ENCODE measurements around the gene ROR2. TPM values are rescaled to one million over a fixed set of nuclear protein-coding genes. Genes with fewer than 3 reads are reported as not detected.
"Not testable (repeated sequence)": the region's sequence is repeated elsewhere in the genome, so short reads cannot be mapped to it uniquely, and the experiment has no call there.

The ROR2 gene
- total RNA-seq, 1 donor from 2014 or later = 0.87 TPM

DNA sequence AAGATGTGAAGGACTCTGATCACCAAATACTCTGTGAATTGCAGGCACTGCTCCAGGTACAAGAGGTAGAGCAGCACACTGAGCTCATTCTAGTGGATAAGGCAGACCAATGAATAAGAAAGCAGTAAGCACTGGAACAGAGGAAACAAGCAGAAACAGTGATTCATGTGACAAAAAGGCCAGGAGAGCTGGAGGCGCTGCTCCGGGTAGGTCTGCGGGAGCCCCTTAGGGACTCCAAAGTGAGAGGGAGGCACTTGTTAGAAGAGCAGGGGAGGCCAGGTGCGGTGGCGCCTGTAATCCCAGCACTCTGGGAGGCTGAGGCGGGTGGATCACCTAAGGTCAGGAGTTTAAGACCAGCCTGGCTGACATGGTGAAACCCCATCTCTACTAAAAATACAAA lies 294.8 kb downstream of the ROR2 start:
- ATAC-seq (no peak), DNase-seq (no peak)
- intact Hi-C loops (cut with micrococcal nuclease) = no loop called here

DNA sequence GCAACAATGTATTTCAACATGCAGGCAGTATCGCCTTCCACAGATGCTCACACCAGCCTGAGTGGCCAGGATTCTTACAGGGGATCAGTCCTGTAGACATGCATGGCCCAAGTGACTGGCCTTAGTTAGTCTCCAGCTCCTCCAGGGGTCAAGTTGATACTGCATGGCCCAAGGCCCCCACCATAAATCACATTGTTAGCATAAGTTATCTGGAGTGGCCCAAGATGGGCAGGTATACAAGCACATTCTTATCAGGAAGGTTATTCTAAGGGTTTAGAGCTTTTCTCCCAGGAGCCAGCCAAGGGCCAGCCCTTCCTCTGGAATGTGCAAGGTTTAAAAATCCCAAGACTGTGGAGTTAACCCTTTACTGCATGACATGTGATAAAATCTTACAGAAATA lies 295.5 kb downstream of the ROR2 start:
- intact Hi-C loops (cut with micrococcal nuclease) = no loop called here
- DNase-seq (no peak), ATAC-seq (no peak)

DNA sequence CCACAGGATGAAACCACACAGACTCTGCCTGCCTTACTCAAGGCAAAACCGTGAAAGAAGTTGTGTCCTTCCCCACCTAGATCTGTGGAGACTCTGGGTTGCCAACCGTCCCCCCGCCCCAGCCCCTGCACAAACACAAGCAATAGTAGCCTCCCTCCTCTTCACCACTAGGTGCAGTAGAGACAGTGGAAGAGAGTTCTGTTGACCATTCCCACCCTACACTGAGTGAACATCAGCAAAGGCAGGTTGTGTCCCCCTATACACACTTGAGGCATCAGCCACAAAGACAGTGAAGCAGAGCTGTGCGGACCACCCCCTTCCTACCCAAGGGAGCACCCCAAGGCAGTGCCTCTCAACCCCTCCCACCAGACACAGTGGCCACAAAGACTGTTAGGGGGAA lies 302.7 kb downstream of the ROR2 start:
- intact Hi-C loops (cut with micrococcal nuclease) = no loop called here
- no peak for ATAC-seq
- DNase-seq = no peak

DNA sequence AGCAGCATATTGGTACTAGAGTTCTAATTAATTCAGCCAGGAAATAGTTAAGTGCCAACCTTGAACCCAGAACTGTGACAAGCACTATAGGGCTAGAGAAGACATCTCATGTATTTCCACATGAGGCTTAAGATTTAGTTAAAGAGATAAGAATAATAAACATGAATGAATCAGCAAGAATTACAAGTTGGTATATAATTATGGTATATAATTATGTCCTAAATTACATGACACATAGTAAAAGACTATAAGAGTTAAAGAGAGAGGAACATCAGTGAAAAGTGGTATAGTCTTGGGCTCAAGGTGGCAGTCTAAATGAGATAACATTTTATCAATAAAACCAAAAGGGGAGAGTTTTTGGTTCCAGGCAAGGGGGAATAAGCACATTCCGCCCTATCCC lies 303.3 kb downstream of the ROR2 start:
- ATAC-seq = no peak
- no peak for DNase-seq
- intact Hi-C loops (cut with micrococcal nuclease) = no loop called here

DNA sequence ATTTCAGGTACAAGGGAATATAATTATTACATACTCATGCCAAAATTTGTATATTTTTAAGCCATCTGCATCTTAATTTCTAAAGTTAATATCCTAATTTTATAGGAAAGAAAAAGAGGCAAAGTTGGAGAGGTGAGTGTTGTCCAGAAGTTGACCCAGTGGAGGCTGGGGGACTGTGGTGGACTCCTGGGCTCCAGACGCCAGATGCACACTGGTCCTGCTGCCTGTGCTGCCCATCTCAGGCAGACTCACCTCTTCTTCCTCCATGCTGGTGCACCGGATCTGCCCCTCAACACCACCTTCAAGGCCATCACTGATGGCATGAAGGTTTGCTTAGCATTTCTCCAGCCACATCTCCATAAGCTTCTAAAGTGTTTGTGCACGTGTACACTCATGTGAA lies 305.6 kb downstream of the ROR2 start:
- no peak for DNase-seq
- no peak for ATAC-seq
- intact Hi-C loops (cut with micrococcal nuclease) = no loop called here

DNA sequence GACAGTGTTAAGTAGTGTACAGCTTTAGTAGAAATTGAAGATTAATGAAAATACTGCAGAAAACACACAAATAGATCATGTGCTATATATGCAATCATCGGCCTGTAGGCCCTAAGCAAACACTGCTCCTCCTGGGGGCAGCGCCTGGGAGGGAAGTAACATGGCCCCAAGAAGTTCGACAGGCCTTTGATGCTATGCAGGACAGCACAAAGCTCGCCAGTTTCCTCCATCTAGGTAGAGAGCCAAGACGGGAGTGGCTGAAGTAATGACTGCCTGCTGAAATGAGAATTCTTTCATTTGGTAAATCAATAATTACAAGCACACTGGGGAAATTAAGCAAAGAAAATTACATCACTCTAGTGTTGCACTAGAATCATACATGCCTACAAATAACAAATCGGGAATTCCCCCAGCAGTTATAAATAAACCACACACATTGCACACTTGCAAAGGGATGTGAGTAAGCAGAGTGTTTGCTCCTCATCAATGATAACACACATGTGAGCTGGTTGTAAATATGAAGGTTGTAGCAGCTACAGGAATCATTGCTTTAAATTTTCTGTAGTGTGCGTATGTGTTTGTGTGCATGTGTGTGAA lies 306.4 kb downstream of the ROR2 start:
- ATAC-seq (no peak), DNase-seq (no peak)
- intact Hi-C loops (cut with micrococcal nuclease) = no loop called here

DNA sequence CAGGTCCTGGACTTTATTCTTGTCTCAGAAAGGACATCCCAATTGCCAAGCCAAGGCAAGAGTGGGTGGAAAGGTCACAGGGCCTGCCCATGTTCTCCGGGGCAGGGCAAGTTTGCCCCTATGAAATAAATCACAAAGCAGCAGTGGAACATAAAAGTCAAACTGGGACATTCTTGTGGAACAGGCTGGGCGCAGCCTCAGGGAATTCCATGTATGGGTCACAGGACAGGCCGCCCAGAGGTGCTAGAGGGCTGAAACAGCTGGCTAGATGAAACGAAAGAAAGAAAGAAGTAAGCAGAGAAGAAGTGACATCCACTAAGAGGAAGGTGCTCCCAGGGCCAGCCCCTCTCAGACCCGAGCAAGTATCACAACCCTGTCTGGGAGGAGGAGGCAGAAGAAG lies 307.3 kb downstream of the ROR2 start:
- intact Hi-C loops (cut with micrococcal nuclease) = no loop called here
- ATAC-seq (no peak), DNase-seq (no peak)

DNA sequence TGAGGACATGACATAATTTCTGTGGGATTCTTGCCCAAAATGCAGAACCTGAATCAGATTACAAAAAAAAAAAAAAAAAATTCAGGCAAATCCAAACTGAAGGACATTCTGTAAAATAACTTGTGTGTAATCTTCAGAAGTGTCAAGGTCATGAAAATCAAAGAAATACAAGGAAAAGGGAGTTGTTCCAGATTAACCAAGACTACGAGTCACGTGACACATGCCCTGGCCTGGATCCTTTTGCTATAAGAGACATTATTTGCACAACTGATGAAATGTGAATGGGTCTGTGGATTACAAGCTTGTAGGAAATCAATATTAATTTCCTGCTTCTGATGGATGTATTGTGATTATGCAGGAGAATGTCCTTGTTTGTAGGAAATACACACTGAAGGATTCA lies 309.6 kb downstream of the ROR2 start:
- intact Hi-C loops (cut with micrococcal nuclease) = no loop called here
- ATAC-seq = no peak

DNA sequence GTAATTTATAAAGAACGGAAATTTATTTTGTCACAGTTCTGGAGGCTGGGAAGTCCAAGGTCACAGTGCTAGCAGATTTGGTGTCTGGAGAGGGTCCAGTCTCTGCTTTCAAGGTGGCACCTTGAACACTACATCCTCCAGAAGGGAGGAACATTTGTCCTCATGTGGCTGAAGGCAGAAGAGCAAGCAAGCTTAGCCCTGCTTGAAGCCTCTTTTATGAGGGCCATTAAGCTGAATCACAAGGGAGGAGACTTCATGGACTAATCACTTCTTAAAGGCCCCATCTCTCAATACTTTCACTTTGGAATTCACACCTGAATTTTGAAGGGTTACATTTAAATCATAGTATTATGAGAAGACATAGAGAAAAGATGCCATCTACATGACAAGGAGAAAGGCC lies 311.0 kb downstream of the ROR2 start:
- intact Hi-C loops (cut with micrococcal nuclease) = no loop called here
- no peak for DNase-seq
- ATAC-seq = no peak

More for the DNA sequence above, 309.6 kb downstream of the ROR2 start:
- DNase-seq = no peak

DNA sequence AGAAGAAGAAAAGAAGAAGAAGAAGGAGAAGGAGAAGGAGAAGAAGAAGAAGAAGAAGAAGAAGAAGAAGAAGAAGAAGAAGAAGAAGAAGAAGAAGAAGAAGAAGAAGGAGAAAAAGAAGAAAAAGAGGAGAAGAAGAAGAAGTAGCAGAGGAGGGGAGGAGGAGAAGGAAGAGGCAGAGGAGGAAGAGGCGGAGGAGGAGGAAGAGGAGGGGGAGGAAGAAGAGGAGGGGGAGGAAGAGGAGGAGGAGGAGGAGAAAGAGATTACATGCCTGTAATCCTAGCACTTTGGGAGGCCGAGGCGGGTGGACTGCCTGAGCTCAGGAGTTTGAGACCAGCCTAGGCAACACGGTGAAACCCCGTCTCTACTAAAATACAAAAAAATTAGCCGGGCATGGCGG lies 315.2 kb downstream of the ROR2 start:
- DNase-seq; ATAC-seq; intact Hi-C loops (cut with micrococcal nuclease): not testable (repeated sequence)

DNA sequence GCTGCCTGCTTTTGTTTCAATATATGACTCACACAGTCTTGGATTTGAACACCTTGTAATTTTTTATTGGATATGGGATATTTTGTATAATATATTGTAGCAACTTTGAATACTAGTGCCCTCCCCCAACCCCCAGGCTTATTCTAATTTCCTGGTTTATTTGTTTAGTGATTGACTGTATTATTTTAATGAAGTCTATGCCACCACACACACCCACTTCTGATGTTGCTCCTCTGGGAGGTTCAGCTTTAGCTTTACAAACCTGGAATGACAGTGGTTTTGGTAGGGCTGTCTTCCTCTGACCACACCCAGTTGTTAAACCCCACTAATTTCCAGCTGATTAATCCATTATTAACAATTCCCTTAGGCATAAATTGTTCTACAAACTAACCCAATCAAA lies 320.3 kb downstream of the ROR2 start:
- ATAC-seq = no peak
- DNase-seq = no peak
- intact Hi-C loops (cut with micrococcal nuclease) = no loop called here

DNA sequence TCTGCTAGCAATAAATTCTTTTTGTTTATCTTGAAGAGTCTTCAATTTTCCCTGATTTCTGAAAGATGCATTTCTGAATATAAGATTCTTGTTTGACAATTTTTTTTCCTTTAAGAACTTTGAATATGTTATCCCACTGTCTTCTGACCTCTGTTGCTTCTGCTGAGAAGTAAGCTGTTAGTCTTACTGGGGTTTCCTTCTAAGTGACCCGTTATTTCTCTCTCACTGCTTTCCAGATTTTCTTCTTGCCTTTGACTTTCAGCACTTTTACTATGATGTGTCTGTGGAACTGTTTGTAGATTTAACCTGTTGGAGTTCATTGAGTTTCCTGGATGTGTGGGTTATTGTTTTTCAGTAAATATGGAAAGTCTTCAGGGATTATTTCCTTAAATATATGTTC lies 321.1 kb downstream of the ROR2 start:
- intact Hi-C loops (cut with micrococcal nuclease) = no loop called here
- DNase-seq (no peak), ATAC-seq (no peak)

DNA sequence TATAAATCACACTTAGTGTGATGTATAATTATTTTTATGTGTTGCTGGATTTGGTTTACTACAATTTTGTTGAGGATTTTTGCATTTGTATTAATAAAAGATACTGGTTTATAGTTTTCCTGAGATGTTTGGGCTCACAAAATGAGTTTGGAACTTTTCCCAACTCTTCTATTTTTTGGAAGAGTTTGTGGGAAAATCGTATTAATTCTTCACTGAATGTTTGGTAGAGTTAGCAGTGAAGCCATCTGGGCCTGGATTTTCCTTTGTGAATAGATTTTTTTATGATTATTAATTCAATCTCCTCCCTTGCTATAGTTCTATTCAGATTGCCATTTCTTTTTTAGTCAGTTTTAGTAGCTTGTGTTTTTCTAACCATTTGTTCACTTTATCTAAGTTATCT lies 324.7 kb downstream of the ROR2 start:
- no peak for DNase-seq
- intact Hi-C loops (cut with micrococcal nuclease) = no loop called here
- no peak for ATAC-seq

DNA sequence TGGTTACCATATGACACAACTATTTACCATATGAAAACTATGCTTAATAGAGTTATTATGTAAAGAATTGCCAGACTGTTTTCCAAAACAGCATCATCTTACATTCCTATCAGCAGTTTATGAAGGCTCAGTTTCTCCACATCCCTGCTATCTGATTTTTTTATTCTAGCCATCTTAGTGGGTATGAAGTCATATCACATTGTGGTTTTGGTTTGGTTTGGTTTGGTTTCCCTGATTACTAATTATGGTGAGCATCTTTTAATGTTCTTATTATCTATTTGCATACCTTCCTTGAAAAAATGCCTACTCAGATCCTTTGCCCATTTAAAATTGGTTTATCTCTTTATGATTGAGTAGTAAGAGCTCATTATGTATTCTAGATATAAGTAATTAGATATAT lies 327.0 kb downstream of the ROR2 start:
- ATAC-seq (no peak), DNase-seq (no peak)
- intact Hi-C loops (cut with micrococcal nuclease) = no loop called here

DNA sequence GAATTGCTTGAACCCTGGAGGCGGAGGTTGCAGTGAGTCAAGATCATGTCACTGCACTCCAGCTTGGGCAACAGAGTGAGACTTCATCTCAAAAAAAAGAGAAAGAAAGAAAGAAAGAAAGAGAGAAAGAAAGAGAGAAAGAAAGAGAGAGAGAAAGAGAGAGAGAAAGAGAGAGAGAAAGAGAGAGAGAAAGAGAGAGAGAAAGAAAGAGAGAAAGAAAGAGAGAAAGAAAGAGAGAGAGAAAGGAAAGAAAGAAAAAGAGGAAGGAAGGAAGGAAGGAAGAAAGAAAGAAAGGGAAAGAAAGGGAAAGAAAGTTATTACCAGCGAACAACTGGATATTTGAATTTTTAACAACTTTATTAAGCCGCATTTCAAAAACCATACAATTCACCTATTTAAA lies 327.9 kb downstream of the ROR2 start:
- DNase-seq; intact Hi-C loops (cut with micrococcal nuclease); ATAC-seq: not testable (repeated sequence)

DNA sequence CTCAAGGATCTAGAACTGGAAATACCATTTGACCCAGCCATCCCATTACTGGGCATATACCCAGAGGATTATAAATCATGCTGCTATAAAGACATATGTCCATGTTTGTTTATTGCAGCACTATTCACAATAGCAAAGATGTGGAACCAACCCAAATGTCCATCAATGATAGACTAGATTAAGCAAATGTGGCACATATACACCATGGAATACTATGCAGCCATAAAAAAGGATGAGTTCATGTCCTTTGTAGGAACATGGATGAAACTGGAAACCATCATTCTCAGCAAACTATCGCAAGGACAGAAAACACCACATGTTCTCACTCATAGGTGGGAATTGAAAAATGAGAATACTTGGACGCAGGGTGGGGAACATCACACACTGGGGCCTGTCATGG lies 336.0 kb downstream of the ROR2 start:
- ATAC-seq; DNase-seq; intact Hi-C loops (cut with micrococcal nuclease): not testable (repeated sequence)

DNA sequence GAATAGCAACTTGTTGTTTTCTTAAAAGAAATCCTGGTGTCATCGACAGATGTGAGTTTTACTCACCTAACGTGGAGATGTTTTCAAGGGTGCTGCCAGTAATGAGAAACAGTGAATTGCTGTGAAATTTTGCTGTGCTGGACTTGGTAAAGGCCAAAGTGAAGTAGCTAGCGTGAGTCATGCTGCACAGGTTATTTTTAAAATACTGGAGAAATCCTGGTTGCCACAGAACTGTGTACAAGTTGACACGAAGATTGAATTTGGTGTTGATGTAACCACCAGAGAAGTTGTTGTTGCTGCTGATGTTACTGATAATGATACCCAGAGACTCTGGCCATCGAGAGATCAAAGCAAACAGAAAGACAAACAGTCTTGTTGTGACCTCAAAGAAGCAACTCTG lies 338.4 kb downstream of the ROR2 start:
- DNase-seq (no peak), ATAC-seq (peak; percentile 66)
- intact Hi-C loops (cut with micrococcal nuclease) = no loop called here

DNA sequence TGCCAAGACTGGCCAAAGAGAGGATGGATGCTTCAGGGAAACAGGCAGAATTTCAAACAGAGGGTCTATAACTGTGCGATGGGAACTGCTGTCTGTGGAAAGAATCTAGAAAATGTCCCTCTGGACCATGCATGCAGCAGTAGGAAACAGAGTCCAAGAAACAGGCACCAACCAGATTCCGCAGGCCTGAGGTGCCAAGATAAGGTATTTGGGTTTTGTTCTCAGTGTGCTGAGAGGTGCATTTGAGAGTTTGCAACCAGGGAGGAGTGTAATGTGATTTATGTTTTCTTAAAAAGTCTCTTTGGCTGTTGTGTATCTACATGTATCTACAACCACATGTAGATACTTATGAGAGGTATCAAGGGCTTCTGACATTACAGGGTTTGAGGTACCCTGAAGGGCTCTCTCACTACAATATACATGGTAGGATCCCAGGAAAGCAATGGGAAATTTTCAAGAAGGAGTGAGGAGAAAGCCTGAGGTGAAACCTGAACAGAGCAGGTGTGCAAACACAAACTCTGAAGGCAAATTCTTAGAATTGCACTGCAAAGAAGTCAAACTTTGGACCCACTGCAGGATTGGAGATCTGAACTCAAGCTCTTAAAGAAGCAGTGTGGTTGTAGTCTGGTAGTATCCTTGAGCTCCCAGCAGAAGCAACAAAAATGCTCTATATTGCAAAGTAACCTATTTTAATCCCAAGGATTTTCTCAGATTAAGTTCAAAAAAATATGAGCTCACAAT lies 343.6 kb downstream of the ROR2 start:
- DNase-seq (no peak), ATAC-seq (no peak)
- intact Hi-C loops (cut with micrococcal nuclease) = no loop called here

DNA sequence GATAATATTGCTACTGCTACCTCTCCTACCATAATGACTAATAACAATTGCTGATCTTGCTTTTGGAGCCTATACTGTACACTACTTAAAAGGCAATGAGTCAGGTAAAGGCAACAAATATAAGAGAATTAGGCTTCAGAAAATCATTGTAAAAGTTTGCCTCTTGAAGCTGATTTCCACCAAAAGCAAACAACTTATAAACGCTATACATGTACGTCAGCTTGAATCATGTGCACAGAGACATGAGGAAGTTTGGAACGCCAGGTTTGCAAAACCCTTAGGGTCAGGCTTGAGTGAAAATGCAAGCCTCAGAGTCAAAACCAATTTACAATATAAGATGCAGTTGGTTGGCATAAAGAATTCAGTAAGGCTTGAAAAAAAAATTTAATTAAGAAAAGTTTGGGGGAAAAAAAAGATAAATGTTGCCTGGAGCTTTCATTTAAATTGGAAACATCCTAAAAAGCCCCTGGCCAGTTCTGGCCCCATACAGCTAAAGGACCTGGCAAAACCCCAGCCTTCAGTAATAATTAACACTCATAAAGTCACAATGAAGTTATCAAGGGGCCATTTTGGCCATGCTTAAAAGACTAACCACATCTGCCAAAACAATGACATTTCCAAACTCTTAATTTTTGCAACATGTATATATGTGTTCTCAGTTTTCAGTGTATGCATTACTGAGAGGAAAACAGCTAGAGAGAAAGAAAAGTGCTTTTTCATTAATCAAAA lies 345.4 kb downstream of the ROR2 start:
- no peak for DNase-seq
- intact Hi-C loops (cut with micrococcal nuclease) = no loop called here

DNA sequence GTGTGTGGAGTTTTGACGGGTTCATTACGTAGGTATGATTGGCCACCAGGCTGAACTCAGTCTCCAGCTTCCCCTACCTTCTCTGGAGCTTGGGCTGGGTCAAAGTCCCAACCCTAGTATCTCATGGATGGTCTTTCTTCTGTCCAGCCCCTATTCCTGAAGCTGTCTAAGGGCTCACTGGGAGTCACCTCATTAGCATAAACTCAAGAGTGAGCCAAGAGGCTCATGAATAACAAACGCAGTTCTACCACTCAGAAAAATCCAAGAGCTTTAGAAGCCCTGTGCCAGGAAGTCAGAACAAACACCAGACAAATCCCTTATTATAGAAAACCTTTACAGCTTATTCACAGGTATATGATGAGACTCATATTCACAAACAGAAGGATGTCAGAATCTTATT lies 346.1 kb downstream of the ROR2 start:
- no peak for DNase-seq
- intact Hi-C loops (cut with micrococcal nuclease) = no loop called here
- no peak for ATAC-seq

More for the DNA sequence above, 345.4 kb downstream of the ROR2 start:
- no peak for ATAC-seq

DNA sequence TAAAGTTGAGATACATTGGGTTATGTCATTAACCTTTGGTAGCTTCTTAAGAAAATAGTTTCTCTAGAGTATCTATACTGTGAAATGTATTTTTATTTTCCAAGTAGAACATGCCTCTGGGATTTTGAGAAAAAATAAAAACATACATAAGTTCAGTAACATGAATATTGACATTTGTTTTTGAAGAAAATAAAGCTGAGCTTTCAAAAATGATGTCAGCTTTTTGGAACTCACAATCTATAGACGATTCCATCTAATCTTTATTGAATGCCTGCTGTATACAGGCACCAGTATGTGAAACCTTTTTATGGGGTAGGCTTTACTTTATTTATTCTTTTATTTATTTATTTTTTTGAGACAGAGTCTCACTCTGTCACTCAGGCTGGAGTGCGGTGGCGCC lies 350.5 kb downstream of the ROR2 start:
- DNase-seq = no peak
- intact Hi-C loops (cut with micrococcal nuclease) = no loop called here
- no peak for ATAC-seq
